Osteoblast (primary cell): ENCODE measurements around the gene PLEKHO1. TPM values are rescaled to one million over a fixed set of nuclear protein-coding genes. Genes with fewer than 3 reads are reported as not detected.
"Not testable (repeated sequence)": the region's sequence is repeated elsewhere in the genome, so short reads cannot be mapped to it uniquely, and the experiment has no call there.

Experiments used
- DNase-seq: peaks from one replicate; pipeline ENCODE4 v3.0.0; 2011; ENCODE audit warnings: low spot score, mixed read lengths; ENCODE audit not compliant: insufficient read length; ENCODE audit errors: missing footprints
- H2AFZ ChIP-seq: 2 replicates; pipeline ENCODE4 v1.6.0; 2011; ENCODE audit warnings: mild to moderate bottlenecking, low read length
- H3K27ac ChIP-seq: 2 replicates; pipeline ENCODE4 v1.5.1; 2011; ENCODE audit warnings: mild to moderate bottlenecking, low read depth, low read length, moderate library complexity
- H3K27me3 ChIP-seq: 2 replicates; pipeline ENCODE4 v1.6.0; 2012; ENCODE audit warnings: mild to moderate bottlenecking, control low read depth, inconsistent platforms, low read length, moderate library complexity; ENCODE audit not compliant: insufficient read depth
- H3K36me3 ChIP-seq: 2 replicates; pipeline ENCODE4 v1.5.1; 2011; ENCODE audit warnings: mild to moderate bottlenecking, low read length, control low read depth, moderate library complexity; ENCODE audit not compliant: insufficient read depth
- H3K4me1 ChIP-seq: 2 replicates; pipeline ENCODE4 v1.5.1; 2011; ENCODE audit warnings: mild to moderate bottlenecking, low read length, control low read depth, moderate library complexity; ENCODE audit not compliant: insufficient read depth
- H3K4me2 ChIP-seq: 2 replicates; pipeline ENCODE4 v1.6.0; 2011; ENCODE audit warnings: mild to moderate bottlenecking, low read length; ENCODE audit not compliant: insufficient read depth
- H3K4me3 ChIP-seq: fragments of 200-600 bp; sonication (generic); 3 replicates; pipeline ENCODE4 v1.5.1; 2012; ENCODE audit warnings: mild to moderate bottlenecking, low read length, inconsistent platforms; ENCODE audit not compliant: insufficient read depth
- H3K79me2 ChIP-seq: 2 replicates; pipeline ENCODE4 v1.6.0; 2012; ENCODE audit warnings: mild to moderate bottlenecking, low read length, control low read depth, inconsistent platforms; ENCODE audit not compliant: insufficient read depth
- H3K9me3 ChIP-seq: 2 replicates; pipeline ENCODE4 v1.5.1; 2011; ENCODE audit warnings: low read depth, low read length, control low read depth
- H4K20me1 ChIP-seq: 2 replicates; pipeline ENCODE4 v1.6.0; 2012; ENCODE audit warnings: mild to moderate bottlenecking, low read length, control low read depth; ENCODE audit not compliant: insufficient read depth
- CTCF ChIP-seq: IDR thresholded peaks from 2 replicates; pipeline ENCODE4 v1.5.1; 2011; ENCODE audit warnings: mild to moderate bottlenecking, low read depth, low read length, moderate library complexity; ENCODE audit errors: extremely low read depth
- total RNA-seq: library from RNA; depleted of rRNA; stranded (reverse); fragments of >200 nt; gene quantifications from 2 replicates; pipeline ENCODE4 v1.2.3, GENCODE V29; 2012

PLEKHO1 gene
- total RNA-seq, 1 donor = 74.2 TPM

- Histone ChIP-seq H3K9me3 (no peaks in the 10 kb centered on the region), H3K36me3 (peaks cover 4% of the 10 kb centered on the region), H3K4me2 (no peak overlapping the region), H3K79me2 (no peaks in the 10 kb centered on the region), H3K27ac (no peak overlapping the region), H3K27me3 (no peaks in the 10 kb centered on the region), H4K20me1 (no peaks in the 10 kb centered on the region), H3K4me3 (no peak overlapping the region), H3K4me1 (no peaks in the 10 kb centered on the region), H2AFZ (no peak overlapping the region)
- TF ChIP-seq CTCF = no peak
- no peak for DNase-seq
Measured at GRCh38 chr1:150127868-150128267, 21.8 kb upstream of the PLEKHO1 start.

- peaks cover 4% of the 10 kb centered on the region for H3K36me3 ChIP-seq
- no peak overlapping the region for H3K4me3 ChIP-seq
- H3K4me1 ChIP-seq = peaks cover 4% of the 10 kb centered on the region
- H3K27ac ChIP-seq = no peak overlapping the region
- TF ChIP-seq CTCF = no peak
- H3K79me2 ChIP-seq = no peaks in the 10 kb centered on the region
- no peak overlapping the region for H2AFZ ChIP-seq
- H3K27me3 ChIP-seq = no peaks in the 10 kb centered on the region
- no peak overlapping the region for H3K4me2 ChIP-seq
- DNase-seq = no peak
- H4K20me1 ChIP-seq = no peaks in the 10 kb centered on the region
- H3K9me3 ChIP-seq = no peaks in the 10 kb centered on the region
Measured at GRCh38 chr1:150132372-150132771, 17.3 kb upstream of the PLEKHO1 start.

GRCh38 chr1:150134537-150134936, 15.2 kb upstream of the PLEKHO1 start:
- no peaks in the 10 kb centered on the region for H3K9me3 ChIP-seq
- peaks cover 4% of the 10 kb centered on the region for H3K4me1 ChIP-seq
- no peaks in the 10 kb centered on the region for H3K27me3 ChIP-seq
- DNase-seq = no peak
- no peak overlapping the region for H2AFZ ChIP-seq
- H3K36me3 ChIP-seq = peaks cover 3% of the 10 kb centered on the region
- no peak overlapping the region for H3K4me2 ChIP-seq
- no peak overlapping the region for H3K27ac ChIP-seq
- no peaks in the 10 kb centered on the region for H4K20me1 ChIP-seq
- H3K79me2 ChIP-seq = no peaks in the 10 kb centered on the region
- TF ChIP-seq CTCF = no peak
- no peak overlapping the region for H3K4me3 ChIP-seq

DNA sequence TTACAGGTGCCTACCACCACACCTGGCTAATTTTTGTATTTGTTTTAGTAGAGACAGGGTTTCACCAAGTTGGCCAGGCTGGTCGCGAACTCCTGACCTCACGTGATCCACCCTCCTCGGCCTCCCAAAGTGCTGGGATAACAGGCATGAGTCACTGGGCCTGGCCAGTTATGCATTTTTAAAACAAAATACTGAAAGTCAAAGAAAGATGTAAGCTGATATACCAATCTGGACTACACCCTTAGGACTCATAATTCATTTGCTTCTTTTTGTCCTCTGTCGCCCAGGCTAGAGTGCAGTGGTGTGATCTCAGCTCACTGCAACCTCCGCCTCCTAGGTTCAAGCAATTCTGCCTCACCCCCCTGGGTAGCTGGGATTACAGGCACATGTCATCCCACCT, 14.3 kb upstream of the PLEKHO1 start:
- DNase-seq, H3K9me3 ChIP-seq, H3K36me3 ChIP-seq: not testable (repeated sequence)

More for the DNA sequence above, 14.3 kb upstream of the PLEKHO1 start:
- H3K4me3 ChIP-seq, H2AFZ ChIP-seq, H3K79me2 ChIP-seq, H3K4me2 ChIP-seq, H3K27ac ChIP-seq, H3K27me3 ChIP-seq, H3K4me1 ChIP-seq, H4K20me1 ChIP-seq: not testable (repeated sequence)
